ENCODE data around the gene LAMTOR4.

- TF ChIP-seq EZH2 (IDR thresholded peaks at IDR 0.05; ENCODE audit: insufficient read depth, poor library complexity, severe bottlenecking): no peak
- no peak for TF ChIP-seq EZH2phosphoT487 (IDR thresholded peaks at IDR 0.05; ENCODE audit: insufficient read depth, low read depth)
Measured at GRCh38 chr7:100099452-100099851, 49.3 kb upstream of the LAMTOR4 start.
